HepG2 (cell line): Measurements from ENCODE around the gene MTA1. TPM values are rescaled to one million over a fixed set of nuclear protein-coding genes. Genes with fewer than 3 reads are reported as not detected.

Experiments
- ATF1 ChIP-seq: IDR thresholded peaks from 2 replicates; pipeline ENCODE4 v1.6.1; 2016; ENCODE audit warnings: mild to moderate bottlenecking, control low read depth
- EP300 ChIP-seq, 3 experiments: sonication (generic) in 1 of 3; formaldehyde crosslinking in 1 of 3; IDR thresholded peaks; 2 replicates each; pipeline versions ENCODE4 v1.5.1 to v1.6.1; 2011 to 2020; ENCODE audit warnings: low read depth in 2 of 3, low read length in 2 of 3, borderline replicate concordance in 1 of 3, improper control_type of control experiment in 1 of 3, mild to moderate bottlenecking in 1 of 3, missing genetic modification reagents in 1 of 3, moderate library complexity in 1 of 3
- FOSL2 ChIP-seq: sonication (generic); formaldehyde crosslinking; IDR thresholded peaks from 2 replicates; pipeline ENCODE4 v1.4.0; 2020; ENCODE audit warnings: missing genetic modification reagents
- IKZF1 ChIP-seq: fragments of 450-650 bp; IDR thresholded peaks from 2 replicates; pipeline ENCODE4 v1.7.1; 2016
- ISL2 ChIP-seq: sonication (generic); formaldehyde crosslinking; IDR thresholded peaks from 2 replicates; pipeline ENCODE4 v1.5.0; 2020; ENCODE audit warnings: missing genetic modification reagents
- NONO ChIP-seq, 2 experiments: fragments of 450-650 bp in 1 of 2; sonication (generic) in 1 of 2; formaldehyde crosslinking in 1 of 2; IDR thresholded peaks in 1 of 2; conservative IDR thresholded peaks in 1 of 2; 2 replicates each; pipeline versions ENCODE4 v1.6.1 to v1.8.0; 2017 to 2022; ENCODE audit warnings: mild to moderate bottlenecking in 1 of 2, missing genetic modification reagents in 1 of 2, moderate library complexity in 1 of 2
- PAX8 ChIP-seq: sonication (generic); formaldehyde crosslinking; IDR thresholded peaks from 2 replicates; pipeline ENCODE4 v1.8.0; 2022; ENCODE audit warnings: mild to moderate bottlenecking, missing genetic modification reagents, borderline replicate concordance
- PHB2 ChIP-seq: fragments of 450-650 bp; IDR thresholded peaks from 2 replicates; pipeline ENCODE4 v1.6.1; 2018; ENCODE audit not compliant: partially characterized antibody
- RXRA ChIP-seq: sonication (generic); formaldehyde crosslinking; IDR thresholded peaks from 2 replicates; pipeline ENCODE4 v1.5.1; 2020; ENCODE audit warnings: missing genetic modification reagents
- RXRB ChIP-seq: IDR thresholded peaks from 2 replicates; pipeline ENCODE4 v1.6.1; 2016; ENCODE audit warnings: borderline replicate concordance, missing genetic modification reagents, missing compliant biosample characterization
- ZBTB38 ChIP-seq: sonication (generic); formaldehyde crosslinking; IDR thresholded peaks from 2 replicates; pipeline ENCODE4 v1.5.1; 2020; ENCODE audit warnings: mild to moderate bottlenecking, missing genetic modification reagents
- ZMAT3 ChIP-seq: sonication (generic); formaldehyde crosslinking; conservative IDR thresholded peaks from 2 replicates; pipeline ENCODE4 v1.7.0; 2021; ENCODE audit warnings: missing genetic modification reagents
- ZNF17 ChIP-seq: sonication (generic); formaldehyde crosslinking; IDR thresholded peaks from 2 replicates; pipeline ENCODE4 v1.5.0; 2020; ENCODE audit warnings: mild to moderate bottlenecking, missing genetic modification reagents
- ZNF34 ChIP-seq: sonication (generic); formaldehyde crosslinking; IDR thresholded peaks from 2 replicates; pipeline ENCODE4 v1.4.0; 2020; ENCODE audit warnings: mild to moderate bottlenecking, missing genetic modification reagents, borderline replicate concordance
- ZNF549 ChIP-seq: sonication (generic); formaldehyde crosslinking; IDR thresholded peaks from 2 replicates; pipeline ENCODE4 v1.5.0; 2020; ENCODE audit warnings: missing genetic modification reagents
- polyA plus RNA-seq, 8 experiments: library from polyadenylated mRNA; depleted of rRNA in 3 of 8; stranded (reverse) in 7 of 8; unstranded in 1 of 8; fragments of >200 nt; fragmentation: Illumina TruSeq in 4 of 8; extraction: Trizol in 4 of 8; gene quantifications; 2 replicates each; pipeline versions ENCODE4 v1.2.1 to v1.2.3, GENCODE V29; 2011 to 2016; ENCODE audit warnings: low read depth in 4 of 8, missing spikeins in 1 of 8, mixed read lengths in 1 of 8; ENCODE audit not compliant: insufficient read depth in 1 of 8
- total RNA-seq, 5 experiments: library from RNA; depleted of rRNA; stranded (reverse); fragments of >200 nt; fragmentation: Illumina TruSeq; extraction: Trizol; gene quantifications; 2 replicates each; pipeline ENCODE4 v1.2.3, GENCODE V29; 2016; ENCODE audit warnings: low read depth in 1 of 5
- TF ChIP-seq, protein P1 (sequence below): sonication (generic); formaldehyde crosslinking; IDR thresholded peaks from 2 replicates; pipeline ENCODE4 v1.5.1; 2020; ENCODE audit warnings: mild to moderate bottlenecking, missing genetic modification reagents, moderate library complexity
- TF ChIP-seq, protein P2 (sequence below): sonication (generic); formaldehyde crosslinking; conservative IDR thresholded peaks from 2 replicates; pipeline ENCODE4 v1.4.0; 2020; ENCODE audit warnings: mild to moderate bottlenecking, missing genetic modification reagents, moderate library complexity
- TF ChIP-seq, protein P3 (sequence below): sonication (generic); IDR thresholded peaks from 2 replicates; pipeline ENCODE4 v1.6.1; 2016; ENCODE audit warnings: low read depth, borderline replicate concordance
- TF ChIP-seq, protein P4 (sequence below): IDR thresholded peaks from 2 replicates; pipeline ENCODE4 v1.6.1; 2016; ENCODE audit warnings: control low read depth

The MTA1 gene
- total and polyA plus RNA-seq, 2 of the 13 experiments (the other 11 are each of a cell fraction or from before 2014, with no cell fraction given): 35.2 to 85.8 TPM

DNA sequence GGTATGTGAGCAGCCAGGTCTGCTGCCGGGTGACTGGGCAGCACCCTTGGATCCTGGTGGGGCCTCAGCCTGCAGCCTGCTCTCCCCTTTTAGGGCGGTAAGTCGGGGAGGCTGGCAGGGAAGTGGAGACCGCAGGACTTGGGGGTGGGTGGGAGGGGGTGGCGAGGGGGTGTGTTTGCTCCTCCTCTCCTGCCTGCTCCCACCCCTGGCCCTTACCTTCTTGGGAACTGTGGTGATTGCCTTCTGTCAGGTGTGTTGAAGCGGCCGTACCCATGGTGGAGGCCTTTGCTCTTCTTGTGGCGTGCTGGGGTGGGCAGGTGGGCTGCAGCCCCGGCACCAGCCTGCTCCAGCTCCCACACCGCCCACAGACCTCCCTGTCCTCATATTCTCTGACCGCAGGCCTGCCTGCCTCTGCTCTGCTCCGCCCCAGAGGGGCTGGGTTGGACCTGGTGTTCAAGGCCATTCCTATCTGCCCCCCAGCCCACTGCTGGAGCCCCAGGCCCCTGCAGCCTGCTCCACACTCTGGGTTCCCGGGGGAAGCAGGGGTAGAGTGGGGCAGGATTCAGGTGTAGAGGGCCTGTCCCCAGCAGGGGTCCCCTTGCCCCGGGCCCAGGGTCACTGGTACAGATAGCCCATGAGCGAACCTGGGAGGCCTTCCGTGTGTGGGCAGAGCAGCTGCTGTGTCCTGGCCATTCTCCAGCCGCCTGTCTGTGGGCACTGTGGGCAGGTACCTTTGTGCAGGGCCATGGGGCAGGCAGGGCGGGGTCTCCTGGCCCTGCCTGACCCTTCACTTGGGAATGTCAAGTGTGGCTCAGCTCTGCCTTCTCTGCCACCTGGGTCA lies 76.6 kb downstream of the MTA1 start (continued):
- TF ChIP-seq EP300 (IDR thresholded peaks at IDR 0.05; ENCODE audit: low read depth in 2 of 2, low read length in 2 of 2) (peak; percentile 26 to 86; a peak in 3 of 4 replicates), EP300 (CRISPR knock-in tag; IDR thresholded peaks at IDR 0.05; ENCODE audit: borderline replicate concordance) (peak; percentile 81), RXRB (CRISPR knock-in tag) (peak; percentile 85), PHB2 (no peak), PAX8 (CRISPR knock-in tag) (no peak), ZNF549 (CRISPR knock-in tag) (no peak), RXRA (CRISPR knock-in tag) (peak; percentile 89), ATF1 (no peak), ZNF17 (CRISPR knock-in tag) (no peak), ZNF34 (CRISPR knock-in tag) (no peak), NONO (IDR thresholded peaks at IDR 0.05) (no peak), NONO (CRISPR knock-in tag; conservative IDR thresholded peaks at IDR 0.05) (peak; percentile 36; the same call in 1 of the 2 replicates), IKZF1 (no peak), ZMAT3 (CRISPR knock-in tag) (no peak), FOSL2 (CRISPR knock-in tag) (0 out of 2 replicates have a peak, but pooled peaks have one; percentile 11), ISL2 (CRISPR knock-in tag) (0 out of 2 replicates have a peak, but pooled peaks have one; percentile 70), ZBTB38 (CRISPR knock-in tag) (no peak)
- TF ChIP-seq, protein P1, sequence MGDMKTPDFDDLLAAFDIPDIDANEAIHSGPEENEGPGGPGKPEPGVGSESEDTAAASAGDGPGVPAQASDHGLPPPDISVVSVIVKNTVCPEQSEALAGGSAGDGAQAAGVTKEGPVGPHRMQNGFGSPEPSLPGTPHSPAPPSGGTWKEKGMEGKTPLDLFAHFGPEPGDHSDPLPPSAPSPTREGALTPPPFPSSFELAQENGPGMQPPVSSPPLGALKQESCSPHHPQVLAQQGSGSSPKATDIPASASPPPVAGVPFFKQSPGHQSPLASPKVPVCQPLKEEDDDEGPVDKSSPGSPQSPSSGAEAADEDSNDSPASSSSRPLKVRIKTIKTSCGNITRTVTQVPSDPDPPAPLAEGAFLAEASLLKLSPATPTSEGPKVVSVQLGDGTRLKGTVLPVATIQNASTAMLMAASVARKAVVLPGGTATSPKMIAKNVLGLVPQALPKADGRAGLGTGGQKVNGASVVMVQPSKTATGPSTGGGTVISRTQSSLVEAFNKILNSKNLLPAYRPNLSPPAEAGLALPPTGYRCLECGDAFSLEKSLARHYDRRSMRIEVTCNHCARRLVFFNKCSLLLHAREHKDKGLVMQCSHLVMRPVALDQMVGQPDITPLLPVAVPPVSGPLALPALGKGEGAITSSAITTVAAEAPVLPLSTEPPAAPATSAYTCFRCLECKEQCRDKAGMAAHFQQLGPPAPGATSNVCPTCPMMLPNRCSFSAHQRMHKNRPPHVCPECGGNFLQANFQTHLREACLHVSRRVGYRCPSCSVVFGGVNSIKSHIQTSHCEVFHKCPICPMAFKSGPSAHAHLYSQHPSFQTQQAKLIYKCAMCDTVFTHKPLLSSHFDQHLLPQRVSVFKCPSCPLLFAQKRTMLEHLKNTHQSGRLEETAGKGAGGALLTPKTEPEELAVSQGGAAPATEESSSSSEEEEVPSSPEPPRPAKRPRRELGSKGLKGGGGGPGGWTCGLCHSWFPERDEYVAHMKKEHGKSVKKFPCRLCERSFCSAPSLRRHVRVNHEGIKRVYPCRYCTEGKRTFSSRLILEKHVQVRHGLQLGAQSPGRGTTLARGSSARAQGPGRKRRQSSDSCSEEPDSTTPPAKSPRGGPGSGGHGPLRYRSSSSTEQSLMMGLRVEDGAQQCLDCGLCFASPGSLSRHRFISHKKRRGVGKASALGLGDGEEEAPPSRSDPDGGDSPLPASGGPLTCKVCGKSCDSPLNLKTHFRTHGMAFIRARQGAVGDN (CRISPR knock-in tag): peak; percentile 81
- TF ChIP-seq, protein P2, sequence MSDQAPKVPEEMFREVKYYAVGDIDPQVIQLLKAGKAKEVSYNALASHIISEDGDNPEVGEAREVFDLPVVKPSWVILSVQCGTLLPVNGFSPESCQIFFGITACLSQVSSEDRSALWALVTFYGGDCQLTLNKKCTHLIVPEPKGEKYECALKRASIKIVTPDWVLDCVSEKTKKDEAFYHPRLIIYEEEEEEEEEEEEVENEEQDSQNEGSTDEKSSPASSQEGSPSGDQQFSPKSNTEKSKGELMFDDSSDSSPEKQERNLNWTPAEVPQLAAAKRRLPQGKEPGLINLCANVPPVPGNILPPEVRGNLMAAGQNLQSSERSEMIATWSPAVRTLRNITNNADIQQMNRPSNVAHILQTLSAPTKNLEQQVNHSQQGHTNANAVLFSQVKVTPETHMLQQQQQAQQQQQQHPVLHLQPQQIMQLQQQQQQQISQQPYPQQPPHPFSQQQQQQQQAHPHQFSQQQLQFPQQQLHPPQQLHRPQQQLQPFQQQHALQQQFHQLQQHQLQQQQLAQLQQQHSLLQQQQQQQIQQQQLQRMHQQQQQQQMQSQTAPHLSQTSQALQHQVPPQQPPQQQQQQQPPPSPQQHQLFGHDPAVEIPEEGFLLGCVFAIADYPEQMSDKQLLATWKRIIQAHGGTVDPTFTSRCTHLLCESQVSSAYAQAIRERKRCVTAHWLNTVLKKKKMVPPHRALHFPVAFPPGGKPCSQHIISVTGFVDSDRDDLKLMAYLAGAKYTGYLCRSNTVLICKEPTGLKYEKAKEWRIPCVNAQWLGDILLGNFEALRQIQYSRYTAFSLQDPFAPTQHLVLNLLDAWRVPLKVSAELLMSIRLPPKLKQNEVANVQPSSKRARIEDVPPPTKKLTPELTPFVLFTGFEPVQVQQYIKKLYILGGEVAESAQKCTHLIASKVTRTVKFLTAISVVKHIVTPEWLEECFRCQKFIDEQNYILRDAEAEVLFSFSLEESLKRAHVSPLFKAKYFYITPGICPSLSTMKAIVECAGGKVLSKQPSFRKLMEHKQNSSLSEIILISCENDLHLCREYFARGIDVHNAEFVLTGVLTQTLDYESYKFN (CRISPR knock-in tag): peak; percentile 90
- TF ChIP-seq, protein P3, sequence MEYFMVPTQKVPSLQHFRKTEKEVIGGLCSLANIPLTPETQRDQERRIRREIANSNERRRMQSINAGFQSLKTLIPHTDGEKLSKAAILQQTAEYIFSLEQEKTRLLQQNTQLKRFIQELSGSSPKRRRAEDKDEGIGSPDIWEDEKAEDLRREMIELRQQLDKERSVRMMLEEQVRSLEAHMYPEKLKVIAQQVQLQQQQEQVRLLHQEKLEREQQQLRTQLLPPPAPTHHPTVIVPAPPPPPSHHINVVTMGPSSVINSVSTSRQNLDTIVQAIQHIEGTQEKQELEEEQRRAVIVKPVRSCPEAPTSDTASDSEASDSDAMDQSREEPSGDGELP: peak; percentile 81; the same call in 1 of the 2 replicates
- TF ChIP-seq, protein P4, sequence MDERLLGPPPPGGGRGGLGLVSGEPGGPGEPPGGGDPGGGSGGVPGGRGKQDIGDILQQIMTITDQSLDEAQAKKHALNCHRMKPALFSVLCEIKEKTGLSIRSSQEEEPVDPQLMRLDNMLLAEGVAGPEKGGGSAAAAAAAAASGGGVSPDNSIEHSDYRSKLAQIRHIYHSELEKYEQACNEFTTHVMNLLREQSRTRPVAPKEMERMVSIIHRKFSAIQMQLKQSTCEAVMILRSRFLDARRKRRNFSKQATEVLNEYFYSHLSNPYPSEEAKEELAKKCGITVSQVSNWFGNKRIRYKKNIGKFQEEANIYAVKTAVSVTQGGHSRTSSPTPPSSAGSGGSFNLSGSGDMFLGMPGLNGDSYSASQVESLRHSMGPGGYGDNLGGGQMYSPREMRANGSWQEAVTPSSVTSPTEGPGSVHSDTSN (CRISPR knock-in tag): no peak
